ENCODE data around the gene TMEM253.
A peak's percentile ranks its signal among the peaks of the same experiment; 100 is the strongest.

Gene TMEM253

GRCh38 chr14:21060614-21061346 is 40.1 kb upstream of the TMEM253 start:
- Histone ChIP-seq H3K27ac (ENCODE audit: low read depth, low read length, severe bottlenecking) (no peak overlapping the region), H3K36me3 (ENCODE audit: control insufficient read depth, insufficient read depth, low read length) (no peaks in the 10 kb centered on the region), H3K4me3 (ENCODE audit: extremely low read depth, insufficient read depth, low read length, poor library complexity, severe bottlenecking) (no peak overlapping the region), H3K4me1 (ENCODE audit: control insufficient read depth, insufficient read depth, low read length, poor library complexity, severe bottlenecking) (peaks cover 21% of the 10 kb centered on the region), H3K9me3 (ENCODE audit: control insufficient read depth, low read length) (no peaks in the 10 kb centered on the region)
- WGBS, 2 experiments (ENCODE audit: insufficient coverage in 2 of 2), result 92 to 93% methylated on average over 5 to 11 of the region's 13 CpGs

GRCh38 chr14:21061347-21061668 is 39.6 kb upstream of the TMEM253 start:
- WGBS, 2 experiments (ENCODE audit: insufficient coverage in 2 of 2), result 78 to 86% methylated on average over 1 of the region's 3 CpGs
- Histone ChIP-seq H3K4me3 (ENCODE audit: extremely low read depth, insufficient read depth, low read length, poor library complexity, severe bottlenecking) (no peak overlapping the region), H3K27ac (ENCODE audit: low read depth, low read length, severe bottlenecking) (no peak overlapping the region), H3K36me3 (ENCODE audit: control insufficient read depth, insufficient read depth, low read length) (no peaks in the 10 kb centered on the region), H3K9me3 (ENCODE audit: control insufficient read depth, low read length) (no peaks in the 10 kb centered on the region), H3K4me1 (ENCODE audit: control insufficient read depth, insufficient read depth, low read length, poor library complexity, severe bottlenecking) (peaks cover 21% of the 10 kb centered on the region)

- 46 to 59% methylated on average over 3 of the region's 3 CpGs for WGBS, 2 experiments (ENCODE audit: insufficient coverage in 2 of 2)
- peak overlapping the region; percentile 64 for H3K27ac ChIP-seq (ENCODE audit: low read depth, low read length, severe bottlenecking)
- no peak overlapping the region for H3K4me3 ChIP-seq (ENCODE audit: extremely low read depth, insufficient read depth, low read length, poor library complexity, severe bottlenecking)
- H3K36me3 ChIP-seq (ENCODE audit: control insufficient read depth, insufficient read depth, low read length), result no peaks in the 10 kb centered on the region
- H3K4me1 ChIP-seq (ENCODE audit: control insufficient read depth, insufficient read depth, low read length, poor library complexity, severe bottlenecking), result peaks cover 21% of the 10 kb centered on the region
- H3K9me3 ChIP-seq (ENCODE audit: control insufficient read depth, low read length), result no peaks in the 10 kb centered on the region
These were observed 37.4 kb upstream of the TMEM253 start for GRCh38 chr14:21063479-21063878.

GRCh38 chr14:21066882-21067502 is 33.9 kb upstream of the TMEM253 start:
- H3K27ac ChIP-seq (ENCODE audit: low read depth, low read length, severe bottlenecking), result no peak overlapping the region
- H3K9me3 ChIP-seq (ENCODE audit: control insufficient read depth, low read length), result no peaks in the 10 kb centered on the region
- 77 to 93% methylated on average over 2 of the region's 7 CpGs for WGBS, 2 experiments (ENCODE audit: insufficient coverage in 2 of 2)
- H3K4me3 ChIP-seq (ENCODE audit: extremely low read depth, insufficient read depth, low read length, poor library complexity, severe bottlenecking), result no peak overlapping the region
- H3K36me3 ChIP-seq (ENCODE audit: control insufficient read depth, insufficient read depth, low read length), result no peaks in the 10 kb centered on the region
- H3K4me1 ChIP-seq (ENCODE audit: control insufficient read depth, insufficient read depth, low read length, poor library complexity, severe bottlenecking), result peaks cover 12% of the 10 kb centered on the region

GRCh38 chr14:21068521-21069387 is 32.1 kb upstream of the TMEM253 start:
- Histone ChIP-seq H3K27ac (ENCODE audit: low read depth, low read length, severe bottlenecking) (peak overlapping the region; percentile 91), H3K9me3 (ENCODE audit: control insufficient read depth, low read length) (no peaks in the 10 kb centered on the region), H3K4me3 (ENCODE audit: extremely low read depth, insufficient read depth, low read length, poor library complexity, severe bottlenecking) (peak overlapping the region; percentile 74), H3K36me3 (ENCODE audit: control insufficient read depth, insufficient read depth, low read length) (peaks cover 14% of the 10 kb centered on the region), H3K4me1 (ENCODE audit: control insufficient read depth, insufficient read depth, low read length, poor library complexity, severe bottlenecking) (peaks cover 9% of the 10 kb centered on the region)
- WGBS, 2 experiments (ENCODE audit: insufficient coverage in 2 of 2), result 1 to 2% methylated on average over 29 to 39 of the region's 45 CpGs

GRCh38 chr14:21069388-21070082 is 31.3 kb upstream of the TMEM253 start:
- WGBS, 2 experiments (ENCODE audit: insufficient coverage in 2 of 2), result 0 to 1% methylated on average over 33 of the region's 40 CpGs
- peak overlapping the region; percentile 74 for H3K4me3 ChIP-seq (ENCODE audit: extremely low read depth, insufficient read depth, low read length, poor library complexity, severe bottlenecking)
- H3K36me3 ChIP-seq (ENCODE audit: control insufficient read depth, insufficient read depth, low read length), result peaks cover 21% of the 10 kb centered on the region
- peaks cover 9% of the 10 kb centered on the region for H3K4me1 ChIP-seq (ENCODE audit: control insufficient read depth, insufficient read depth, low read length, poor library complexity, severe bottlenecking)
- no peaks in the 10 kb centered on the region for H3K9me3 ChIP-seq (ENCODE audit: control insufficient read depth, low read length)
- peak overlapping the region; percentile 91 for H3K27ac ChIP-seq (ENCODE audit: low read depth, low read length, severe bottlenecking)

GRCh38 chr14:21070083-21070609 is 30.7 kb upstream of the TMEM253 start, which contains the start of gene ARHGEF40:
TSS of gene ARHGEF40 (plus strand) at chr14:21070304. CDS start at chr14:21070397, 93 bp downstream.
- peaks cover 9% of the 10 kb centered on the region for H3K4me1 ChIP-seq (ENCODE audit: control insufficient read depth, insufficient read depth, low read length, poor library complexity, severe bottlenecking)
- H3K27ac ChIP-seq (ENCODE audit: low read depth, low read length, severe bottlenecking), result peak within 1 kb of the TSS; percentile 91
- H3K36me3 ChIP-seq (ENCODE audit: control insufficient read depth, insufficient read depth, low read length), result peaks cover 28% of the 10 kb centered on the region
- WGBS, 2 experiments (ENCODE audit: insufficient coverage in 2 of 2), result 0 to 1% methylated on average over 54 to 55 of the region's 63 CpGs
- H3K4me3 ChIP-seq (ENCODE audit: extremely low read depth, insufficient read depth, low read length, poor library complexity, severe bottlenecking), result peak within 1 kb of the TSS; percentile 74
- no peaks in the 10 kb centered on the region for H3K9me3 ChIP-seq (ENCODE audit: control insufficient read depth, low read length)

- H3K36me3 ChIP-seq (ENCODE audit: control insufficient read depth, insufficient read depth, low read length), result peaks cover 33% of the 10 kb centered on the region
- H3K27ac ChIP-seq (ENCODE audit: low read depth, low read length, severe bottlenecking), result peak overlapping the region; percentile 91
- H3K4me3 ChIP-seq (ENCODE audit: extremely low read depth, insufficient read depth, low read length, poor library complexity, severe bottlenecking), result peak overlapping the region; percentile 74
- WGBS, 2 experiments (ENCODE audit: insufficient coverage in 2 of 2), result 0% methylated on average over 9 to 20 of the region's 23 CpGs
- no peaks in the 10 kb centered on the region for H3K9me3 ChIP-seq (ENCODE audit: control insufficient read depth, low read length)
- H3K4me1 ChIP-seq (ENCODE audit: control insufficient read depth, insufficient read depth, low read length, poor library complexity, severe bottlenecking), result peaks cover 9% of the 10 kb centered on the region
These were observed 30.1 kb upstream of the TMEM253 start for GRCh38 chr14:21070610-21071224.

- H3K9me3 ChIP-seq (ENCODE audit: control insufficient read depth, low read length), result no peaks in the 10 kb centered on the region
- WGBS, 2 experiments (ENCODE audit: insufficient coverage in 2 of 2), result 1 to 2% methylated on average over 21 to 32 of the region's 37 CpGs
- peaks cover 40% of the 10 kb centered on the region for H3K36me3 ChIP-seq (ENCODE audit: control insufficient read depth, insufficient read depth, low read length)
- peak overlapping the region; percentile 74 for H3K4me3 ChIP-seq (ENCODE audit: extremely low read depth, insufficient read depth, low read length, poor library complexity, severe bottlenecking)
- peak overlapping the region; percentile 91 for H3K27ac ChIP-seq (ENCODE audit: low read depth, low read length, severe bottlenecking)
- peaks cover 9% of the 10 kb centered on the region for H3K4me1 ChIP-seq (ENCODE audit: control insufficient read depth, insufficient read depth, low read length, poor library complexity, severe bottlenecking)
These were observed 29.4 kb upstream of the TMEM253 start for GRCh38 chr14:21071225-21072030.
